CD4-positive, alpha-beta memory T cell (primary cell): ENCODE measurements around the gene PRDM10. TPM values are rescaled to one million over a fixed set of nuclear protein-coding genes. Genes with fewer than 3 reads are reported as not detected.

Source experiments
- CTCF ChIA-PET: fragments of 350-600 bp; sonication (Branson Sonifier 250); formaldehyde crosslinking; loops from one replicate; lab custom pipeline; 2021; ENCODE audit warnings: inconsistent platforms; ENCODE audit not compliant: partially characterized antibody; lab: Charles Lee
- POLR2A ChIA-PET: fragments of 350-600 bp; sonication (Branson Sonifier 250); formaldehyde crosslinking; loops from one replicate; lab custom pipeline; 2021; ENCODE audit not compliant: partially characterized antibody; lab: Charles Lee
- DNase-seq, 5 donors: peaks; one replicate each; pipeline versions ENCODE4 v3.0.0 to v3.0.0-alpha.2; 2020 to 2022; ENCODE audit warnings: mixed read lengths in 1 of 5
- H3K27ac ChIP-seq: one replicate; pipeline ENCODE4 v1.7.0; 2013; ENCODE audit warnings: low read depth, low read length
- H3K27me3 ChIP-seq: 2 replicates; pipeline ENCODE4 v1.7.0; 2013; ENCODE audit warnings: mild to moderate bottlenecking, low read length, moderate library complexity; ENCODE audit not compliant: insufficient read depth
- H3K36me3 ChIP-seq: 2 replicates; pipeline ENCODE4 v1.7.0; 2013; ENCODE audit warnings: mild to moderate bottlenecking, low read length, moderate library complexity; ENCODE audit not compliant: insufficient read depth
- H3K4me1 ChIP-seq: 2 replicates; pipeline ENCODE4 v1.7.0; 2013; ENCODE audit warnings: mild to moderate bottlenecking, low read length, moderate library complexity; ENCODE audit not compliant: insufficient read depth
- H3K4me3 ChIP-seq, 2 donors: one replicate each; pipeline ENCODE4 v1.7.0; 2013; ENCODE audit warnings: low read length in 2 of 2, mild to moderate bottlenecking in 1 of 2
- H3K9me3 ChIP-seq, 2 donors: one replicate each; pipeline ENCODE4 v1.7.0; 2013; ENCODE audit warnings: low read length in 2 of 2, control low read depth in 1 of 2; ENCODE audit not compliant: control insufficient read depth in 1 of 2
- H3K27ac Mint-ChIP-seq, 7 donors: one replicate each; pipeline ENCODE4 v1.8.0; 2020 to 2021; ENCODE audit warnings: mixed read lengths in 7 of 7, mild to moderate bottlenecking in 6 of 7, inconsistent platforms in 3 of 7, moderate library complexity in 3 of 7
- H3K27me3 Mint-ChIP-seq, 2 donors: one replicate each; pipeline ENCODE4 v1.8.0; 2020 to 2021; ENCODE audit warnings: mixed read lengths in 2 of 2
- H3K36me3 Mint-ChIP-seq, 2 donors: one replicate each; pipeline ENCODE4 v1.8.0; 2020 to 2021; ENCODE audit warnings: mixed read lengths in 2 of 2, inconsistent platforms in 1 of 2, mild to moderate bottlenecking in 1 of 2
- H3K4me1 Mint-ChIP-seq, 4 donors: one replicate each; pipeline ENCODE4 v1.8.0; 2020 to 2021; ENCODE audit warnings: mixed read lengths in 4 of 4, mild to moderate bottlenecking in 1 of 4
- H3K4me3 Mint-ChIP-seq, 8 donors: one replicate each; pipeline ENCODE4 v1.8.0; 2020 to 2021; ENCODE audit warnings: mixed read lengths in 8 of 8, mild to moderate bottlenecking in 7 of 8, moderate library complexity in 6 of 8, inconsistent platforms in 3 of 8
- H3K9me3 Mint-ChIP-seq, 8 donors: one replicate each; pipeline ENCODE4 v1.8.0; 2020 to 2021; ENCODE audit warnings: mixed read lengths in 8 of 8, mild to moderate bottlenecking in 5 of 8, inconsistent platforms in 3 of 8, moderate library complexity in 1 of 8
- intact Hi-C: fragments of 100-400 bp; cut with micrococcal nuclease; formaldehyde crosslinking; loops from one replicate; pipeline ENCODE4 v1.15.1; 2023
- polyA plus RNA-seq, 2 donors: library from polyadenylated mRNA; unstranded; fragments of 300-500 nt; fragmentation: Illumina TruSeq; gene quantifications; one replicate each; pipeline ENCODE4 v1.2.3, GENCODE V29; 2021
- total RNA-seq, 2 experiments: library from RNA; stranded (reverse); gene quantifications; one replicate each; pipeline ENCODE4 v1.2.3, GENCODE V29; 2021

Gene PRDM10
- total and polyA plus RNA-seq, 4 experiments from 2014 or later, result 1.3 to 13.0 (median 7.8) TPM

- Mint-ChIP-seq H3K27ac (no peak overlapping the region), H3K9me3 (no peaks in the 10 kb centered on the region), H3K36me3 (peaks cover 0 to 5% of the 10 kb centered on the region in 2 donors), H3K4me1 (peaks cover 14 to 34% (median 24%) of the 10 kb centered on the region in 4 donors), H3K27me3 (no peaks in the 10 kb centered on the region), H3K4me3 (no peak overlapping the region)
- no peaks in the 10 kb centered on the region for H3K9me3 ChIP-seq
- peaks cover 6% of the 10 kb centered on the region for H3K4me1 ChIP-seq
- no peak for DNase-seq
- no peaks in the 10 kb centered on the region for H3K36me3 ChIP-seq
- H3K4me3 ChIP-seq, result no peak overlapping the region
- intact Hi-C loops, result no loop called here
- no peaks in the 10 kb centered on the region for H3K27me3 ChIP-seq
- POLR2A ChIA-PET, result interaction anchor here (1.5 kb wide), 1 partner anchor 8 kb away, joined by 10 read pairs; the partner anchor contains the start of gene PRDM10
- CTCF ChIA-PET, result interaction anchor here (3.2 kb wide), 1 partner anchor 136 kb away, joined by 12 read pairs; no protein-coding TSS in a partner anchor
- no peak overlapping the region for H3K27ac ChIP-seq
These were observed 7.5 kb downstream of the PRDM10 start for GRCh38 chr11:129995163-129995562.

DNA sequence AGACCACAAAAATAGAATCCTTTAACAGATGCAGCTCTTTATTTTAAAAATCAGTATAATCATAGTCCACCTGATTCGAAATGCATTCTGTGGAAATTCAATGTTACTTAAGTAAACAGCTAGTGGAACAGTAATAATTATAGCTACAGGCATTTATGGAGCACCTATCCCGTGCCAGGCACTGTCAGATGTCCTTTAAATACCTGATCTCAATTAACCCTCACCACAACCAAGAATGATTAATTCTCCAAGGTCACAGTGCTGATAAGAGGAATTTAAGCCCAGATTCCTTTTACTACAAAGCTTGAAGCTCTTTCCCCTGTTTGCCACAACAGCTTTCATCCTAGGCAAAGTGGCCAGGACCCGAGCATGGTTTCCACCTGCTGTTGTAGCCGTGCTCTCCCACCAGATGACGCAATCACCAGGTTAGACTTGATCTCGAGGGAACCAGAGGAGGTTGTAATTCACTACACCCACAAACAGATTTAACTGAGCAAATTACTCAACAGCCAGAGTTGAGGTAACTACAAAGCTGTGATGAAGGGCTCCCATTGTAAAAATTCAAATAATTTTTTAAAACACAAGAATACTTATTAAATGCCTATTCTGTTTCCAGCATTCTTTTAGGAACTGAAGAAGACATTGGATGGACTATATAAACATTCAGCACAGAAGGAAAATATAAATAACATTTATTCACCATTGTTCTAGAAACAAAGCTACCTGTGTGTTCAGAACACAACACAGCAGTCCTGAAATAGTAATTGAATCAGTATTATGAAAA is 10.3 kb downstream of the PRDM10 start:
- H3K4me3 ChIP-seq, result no peak overlapping the region

DNA sequence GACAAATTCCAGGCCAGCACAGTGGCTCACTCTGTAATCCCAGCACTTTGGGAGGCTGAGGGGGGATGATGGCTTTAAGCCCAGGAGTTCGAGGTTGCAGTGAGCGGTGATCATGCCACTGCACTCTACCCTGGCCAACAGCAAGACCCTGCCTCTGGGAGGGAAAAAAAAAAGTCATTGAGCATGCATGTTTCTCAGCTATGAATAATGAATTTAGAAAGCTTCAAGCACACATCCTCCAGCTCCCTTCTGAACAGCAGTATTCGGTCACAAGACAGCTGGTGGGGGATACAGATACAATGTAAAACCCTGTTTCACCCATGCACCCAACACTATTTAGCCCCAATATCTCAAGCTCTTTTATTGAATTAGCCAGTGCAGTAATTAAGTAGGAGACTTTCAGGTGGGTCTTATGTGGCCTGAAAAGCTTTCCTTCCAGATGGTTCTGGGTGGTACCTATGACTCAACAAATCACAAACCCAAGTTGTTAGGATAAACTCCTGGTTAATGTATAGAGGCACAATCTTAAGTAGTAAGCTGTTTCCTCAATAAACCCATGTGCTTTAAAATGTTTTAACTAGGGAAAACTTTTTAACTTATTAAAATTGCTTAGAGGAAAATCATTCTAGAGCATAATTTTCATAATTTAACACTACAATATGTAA is 13.4 kb downstream of the PRDM10 start:
- Histone ChIP-seq H3K4me1 (no peaks in the 10 kb centered on the region), H3K27ac (no peak overlapping the region), H3K36me3 (no peaks in the 10 kb centered on the region), H3K27me3 (no peaks in the 10 kb centered on the region), H3K9me3 (no peaks in the 10 kb centered on the region), H3K4me3 (no peak overlapping the region)
- intact Hi-C loops, result no loop called here
- DNase-seq, result no peak
- peaks cover 3 to 10% of the 10 kb centered on the region in 2 donors for H3K36me3 Mint-ChIP-seq
- H3K9me3 Mint-ChIP-seq, result no peaks in the 10 kb centered on the region
- ChIA-PET POLR2A (interaction anchor here (0.5 to 1.6 kb wide), 3 partner anchors 12 to 58 kb away, joined by 3 to 14 read pairs (median 3); partner anchors contain the start of gene PRDM10), CTCF (interaction anchor here (1.0 to 4.4 kb wide), 3 partner anchors 14 to 143 kb away, joined by 3 to 103 read pairs (median 3); no protein-coding TSS in a partner anchor)
- H3K4me3 Mint-ChIP-seq, result no peak overlapping the region
- no peaks in the 10 kb centered on the region for H3K27me3 Mint-ChIP-seq
- peaks cover 4 to 9% (median 6%) of the 10 kb centered on the region in 4 donors for H3K4me1 Mint-ChIP-seq
- H3K27ac Mint-ChIP-seq, result no peak overlapping the region

More for the DNA sequence above, 10.3 kb downstream of the PRDM10 start:
- H3K27me3 ChIP-seq, result no peaks in the 10 kb centered on the region
- H3K4me1 ChIP-seq, result no peaks in the 10 kb centered on the region
- no peak overlapping the region for H3K27ac ChIP-seq
- Mint-ChIP-seq H3K27me3 (no peaks in the 10 kb centered on the region), H3K4me3 (no peak overlapping the region), H3K9me3 (no peaks in the 10 kb centered on the region), H3K27ac (peak overlapping the region in 2 of 7 donors; percentile 27 to 52), H3K4me1 (peaks cover 7 to 15% (median 12%) of the 10 kb centered on the region in 4 donors), H3K36me3 (peaks cover 0 to 7% of the 10 kb centered on the region in 2 donors)
- ChIA-PET POLR2A (interaction anchor here (0.7 to 2.8 kb wide), 6 partner anchors 10 to 173 kb away, joined by 3 to 30 read pairs (median 4); partner anchors contain the start of gene PRDM10), CTCF (interaction anchor here (1.0 to 4.4 kb wide), 12 partner anchors 9 to 206 kb away, joined by 3 to 103 read pairs (median 4); no protein-coding TSS in a partner anchor)
- peak; percentile 20 to 53 (median 27) for DNase-seq
- H3K36me3 ChIP-seq, result no peaks in the 10 kb centered on the region
- no peaks in the 10 kb centered on the region for H3K9me3 ChIP-seq
- intact Hi-C loops, result loop anchor here (1.0 kb wide), 1 partner anchor 140 kb away; no protein-coding TSS in a partner anchor

DNA sequence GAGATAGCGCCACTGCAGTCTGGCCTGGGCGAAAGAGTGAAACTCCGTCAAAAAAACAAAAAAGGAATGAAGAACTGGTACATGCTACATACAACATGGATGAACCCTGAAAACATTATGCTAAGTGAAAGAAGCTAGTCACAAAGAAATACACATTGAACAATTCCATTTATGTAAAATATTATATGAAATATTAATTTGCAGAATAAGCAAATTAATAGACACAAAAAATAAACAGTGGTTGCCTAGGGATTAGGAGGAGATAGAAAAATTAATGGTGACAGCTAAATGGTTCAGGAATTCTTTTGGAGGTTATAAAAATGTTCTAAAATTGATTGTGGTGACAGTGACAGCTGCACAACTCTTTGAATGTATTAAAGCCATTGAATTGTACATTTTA is 14.7 kb downstream of the PRDM10 start:
- Mint-ChIP-seq H3K9me3 (no peaks in the 10 kb centered on the region), H3K27ac (no peak overlapping the region), H3K4me3 (no peak overlapping the region), H3K27me3 (no peaks in the 10 kb centered on the region), H3K4me1 (peaks cover 4 to 6% (median 5%) of the 10 kb centered on the region in 4 donors), H3K36me3 (peaks cover 3 to 12% of the 10 kb centered on the region in 2 donors)
- CTCF ChIA-PET, result interaction anchor here (0.7 to 1.2 kb wide), 3 partner anchors 16 to 144 kb away, joined by 3 to 4 read pairs (median 3); no protein-coding TSS in a partner anchor
- Histone ChIP-seq H3K4me3 (no peak overlapping the region), H3K27me3 (no peaks in the 10 kb centered on the region), H3K4me1 (no peaks in the 10 kb centered on the region), H3K9me3 (no peaks in the 10 kb centered on the region), H3K27ac (no peak overlapping the region), H3K36me3 (no peaks in the 10 kb centered on the region)
- POLR2A ChIA-PET, result no interaction called here
- DNase-seq, result no peak
- intact Hi-C loops, result no loop called here

- no peaks in the 10 kb centered on the region for H3K9me3 Mint-ChIP-seq
- no peaks in the 10 kb centered on the region for H3K9me3 ChIP-seq
- ChIA-PET CTCF (interaction anchor here (1.0 to 1.6 kb wide), 2 partner anchors 19 to 92 kb away, joined by 3 read pairs; no protein-coding TSS in a partner anchor), POLR2A (no interaction called here)
- no peak overlapping the region for H3K4me3 Mint-ChIP-seq
- intact Hi-C loops, result no loop called here
- H3K36me3 Mint-ChIP-seq, result peaks cover 3 to 12% of the 10 kb centered on the region in 2 donors
- H3K4me1 Mint-ChIP-seq, result peaks cover 0 to 4% (median 2%) of the 10 kb centered on the region in 4 donors
- H3K4me1 ChIP-seq, result no peaks in the 10 kb centered on the region
- peak overlapping the region in 1 of 7 donors; percentile 10 for H3K27ac Mint-ChIP-seq
- H3K27ac ChIP-seq, result no peak overlapping the region
- no peaks in the 10 kb centered on the region for H3K27me3 ChIP-seq
- H3K4me3 ChIP-seq, result no peak overlapping the region
- H3K36me3 ChIP-seq, result no peaks in the 10 kb centered on the region
- DNase-seq, result no peak
- H3K27me3 Mint-ChIP-seq, result no peaks in the 10 kb centered on the region
These were observed 16.8 kb downstream of the PRDM10 start for GRCh38 chr11:129985823-129986222.

- H3K36me3 ChIP-seq, result no peaks in the 10 kb centered on the region
- intact Hi-C loops, result no loop called here
- no peak overlapping the region for H3K27ac Mint-ChIP-seq
- no peaks in the 10 kb centered on the region for H3K9me3 Mint-ChIP-seq
- no peaks in the 10 kb centered on the region for H3K27me3 ChIP-seq
- no peak overlapping the region for H3K27ac ChIP-seq
- H3K9me3 ChIP-seq, result no peaks in the 10 kb centered on the region
- no peaks in the 10 kb centered on the region for H3K4me1 ChIP-seq
- ChIA-PET CTCF (interaction anchor here (3.1 kb wide), 1 partner anchor 11 kb away, joined by 14 read pairs; no protein-coding TSS in a partner anchor), POLR2A (no interaction called here)
- H3K4me1 Mint-ChIP-seq, result peaks cover 0 to 15% (median 6%) of the 10 kb centered on the region in 4 donors
- DNase-seq, result no peak
- no peak overlapping the region for H3K4me3 ChIP-seq
- H3K4me3 Mint-ChIP-seq, result no peak overlapping the region
- H3K36me3 Mint-ChIP-seq, result peaks cover 8 to 9% of the 10 kb centered on the region in 2 donors
- no peaks in the 10 kb centered on the region for H3K27me3 Mint-ChIP-seq
These were observed 22.5 kb downstream of the PRDM10 start for GRCh38 chr11:129980086-129980485.
